Uterus (tissue), 4 donors: ENCODE measurements around the gene DIP2B. TPM values are rescaled to one million over a fixed set of nuclear protein-coding genes. Genes with fewer than 3 reads are reported as not detected.

ENCODE experiments used
- DNase-seq, 2 donors: peaks; one replicate each; pipeline ENCODE4 v3.0.0-alpha.2; 2019 to 2020
- H3K27ac ChIP-seq, 2 donors: fragments of 200-600 bp; sonication (generic); 1 replicate in 1 of 2; 2 replicates in 1 of 2; pipeline ENCODE4 v1.5.1; 2016 to 2018
- H3K27me3 ChIP-seq, 2 donors: fragments of 200-600 bp; sonication (generic); one replicate each; pipeline ENCODE4 v1.5.1; 2018 to 2019; ENCODE audit warnings: control low read depth in 1 of 2
- H3K36me3 ChIP-seq, 2 donors: fragments of 200-600 bp; sonication (generic); one replicate each; pipeline ENCODE4 v1.5.1; 2019; ENCODE audit warnings: control low read depth in 1 of 2
- H3K4me1 ChIP-seq, 2 donors: fragments of 200-600 bp; sonication (generic); one replicate each; pipeline ENCODE4 v1.5.1; 2018 to 2019; ENCODE audit warnings: control low read depth in 1 of 2
- H3K4me3 ChIP-seq, 2 donors: fragments of 200-600 bp; sonication (generic); 1 replicate in 1 of 2; 2 replicates in 1 of 2; pipeline ENCODE4 v1.5.1; 2018 to 2019; ENCODE audit warnings: mild to moderate bottlenecking in 1 of 2
- H3K9me3 ChIP-seq, 2 donors: fragments of 200-600 bp; sonication (generic); one replicate each; pipeline ENCODE4 v1.5.1; 2019; ENCODE audit warnings: control low read depth in 1 of 2
- POLR2A ChIP-seq, 2 donors: fragments of 450-650 bp; IDR thresholded peaks; one replicate each; pipeline ENCODE4 v1.6.1; 2016; ENCODE audit warnings: antibody characterized with exemption in 2 of 2, mild to moderate bottlenecking in 1 of 2, moderate library complexity in 1 of 2
- intact Hi-C: fragments of 100-400 bp; cut with DNase I; formaldehyde crosslinking; loops from one replicate; pipeline ENCODE4 v1.15.1; 2023; ENCODE audit warnings: low total_unique reads
- total RNA-seq, 4 donors: library from RNA; depleted of rRNA in 3 of 4; stranded (reverse); fragments of >200 nt in 3 of 4; gene quantifications; one replicate each; pipeline versions ENCODE4 v1.1.0 to v1.2.4, GENCODE V29; 2014 to 2023
- TF ChIP-seq, protein P1 (sequence below), 4 experiments: fragments of 200-600 bp in 2 of 4; fragments of 450-650 bp in 2 of 4; sonication (generic) in 2 of 4; IDR thresholded peaks; one replicate each; pipeline ENCODE4 v1.5.1; 2016 to 2019; ENCODE audit warnings: antibody characterized with exemption in 4 of 4, mild to moderate bottlenecking in 2 of 4, moderate library complexity in 1 of 4
- donor health status: DM: yes; HTN: yes; CAD: no.

DIP2B gene
- total RNA-seq, 4 donors from 2014 or later, result 5.6 to 47.0 (median 14.9) TPM

DNA sequence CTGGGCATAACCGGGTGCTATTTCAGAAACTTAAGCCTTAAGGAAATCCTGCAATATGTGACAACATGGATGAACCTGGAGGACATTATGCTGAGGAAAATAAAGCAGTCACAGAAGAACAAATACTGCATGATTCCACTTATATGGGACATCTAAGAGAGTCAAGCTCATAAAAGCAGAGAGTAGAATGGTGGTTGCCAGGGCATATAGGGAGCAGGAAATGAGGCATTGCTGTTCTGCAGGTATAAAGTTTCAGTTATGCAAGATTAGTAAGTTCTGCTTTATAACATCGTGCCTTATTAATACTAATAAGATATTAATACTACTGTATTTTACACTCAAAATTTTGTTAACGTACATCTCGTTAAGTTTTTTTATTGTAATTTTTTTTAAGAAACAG is 134.9 kb downstream of the DIP2B start:
- no peaks in the 10 kb centered on the region for H3K9me3 ChIP-seq
- no peak for DNase-seq
- no peak overlapping the region for H3K27ac ChIP-seq
- intact Hi-C loops, result no loop called here
- H3K36me3 ChIP-seq, result no peaks in the 10 kb centered on the region
- TF ChIP-seq POLR2A (IDR thresholded peaks at IDR 0.05), result no peak
- TF ChIP-seq, protein P1, sequence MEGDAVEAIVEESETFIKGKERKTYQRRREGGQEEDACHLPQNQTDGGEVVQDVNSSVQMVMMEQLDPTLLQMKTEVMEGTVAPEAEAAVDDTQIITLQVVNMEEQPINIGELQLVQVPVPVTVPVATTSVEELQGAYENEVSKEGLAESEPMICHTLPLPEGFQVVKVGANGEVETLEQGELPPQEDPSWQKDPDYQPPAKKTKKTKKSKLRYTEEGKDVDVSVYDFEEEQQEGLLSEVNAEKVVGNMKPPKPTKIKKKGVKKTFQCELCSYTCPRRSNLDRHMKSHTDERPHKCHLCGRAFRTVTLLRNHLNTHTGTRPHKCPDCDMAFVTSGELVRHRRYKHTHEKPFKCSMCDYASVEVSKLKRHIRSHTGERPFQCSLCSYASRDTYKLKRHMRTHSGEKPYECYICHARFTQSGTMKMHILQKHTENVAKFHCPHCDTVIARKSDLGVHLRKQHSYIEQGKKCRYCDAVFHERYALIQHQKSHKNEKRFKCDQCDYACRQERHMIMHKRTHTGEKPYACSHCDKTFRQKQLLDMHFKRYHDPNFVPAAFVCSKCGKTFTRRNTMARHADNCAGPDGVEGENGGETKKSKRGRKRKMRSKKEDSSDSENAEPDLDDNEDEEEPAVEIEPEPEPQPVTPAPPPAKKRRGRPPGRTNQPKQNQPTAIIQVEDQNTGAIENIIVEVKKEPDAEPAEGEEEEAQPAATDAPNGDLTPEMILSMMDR (IDR thresholded peaks at IDR 0.05), result no peak
- no peaks in the 10 kb centered on the region for H3K27me3 ChIP-seq
- H3K4me1 ChIP-seq, result no peaks in the 10 kb centered on the region
- no peak overlapping the region for H3K4me3 ChIP-seq

DNA sequence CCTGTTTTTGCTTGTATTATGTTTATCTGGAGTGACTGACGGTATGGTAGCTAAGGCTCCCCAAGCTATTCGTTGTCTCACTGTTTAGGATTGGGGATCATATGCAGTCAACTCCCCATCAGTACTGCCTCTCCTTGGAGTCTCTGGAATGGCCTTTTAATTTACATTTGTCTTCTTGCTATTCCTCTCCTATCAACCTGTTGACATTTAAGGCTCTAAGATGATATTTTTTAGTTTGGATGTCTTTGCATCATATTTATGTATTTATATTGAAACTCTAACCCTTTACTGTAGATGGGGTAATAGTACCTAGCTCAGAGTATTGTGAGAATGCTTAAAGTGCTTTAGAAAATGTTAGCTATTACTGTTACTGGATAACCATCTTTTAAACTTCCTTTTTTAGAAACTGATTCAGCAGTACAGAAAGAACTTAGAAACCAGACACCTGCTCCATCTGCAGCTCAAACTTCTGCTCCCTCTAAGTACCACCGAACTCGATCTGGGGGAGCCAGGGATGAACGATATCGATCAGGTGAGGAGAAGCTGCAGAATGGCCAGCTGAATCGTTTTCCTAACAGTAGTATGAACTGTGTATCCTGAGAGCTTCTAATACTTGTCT is 135.6 kb downstream of the DIP2B start:
- no peaks in the 10 kb centered on the region for H3K9me3 ChIP-seq
- no peaks in the 10 kb centered on the region for H3K36me3 ChIP-seq
- no peak overlapping the region for H3K27ac ChIP-seq
- no peak for TF ChIP-seq POLR2A (IDR thresholded peaks at IDR 0.05)
- TF ChIP-seq, protein P1 (IDR thresholded peaks at IDR 0.05), result no peak
- DNase-seq, result no peak
- no peak overlapping the region for H3K4me3 ChIP-seq
- no peaks in the 10 kb centered on the region for H3K27me3 ChIP-seq
- intact Hi-C loops, result no loop called here
- no peaks in the 10 kb centered on the region for H3K4me1 ChIP-seq

DNA sequence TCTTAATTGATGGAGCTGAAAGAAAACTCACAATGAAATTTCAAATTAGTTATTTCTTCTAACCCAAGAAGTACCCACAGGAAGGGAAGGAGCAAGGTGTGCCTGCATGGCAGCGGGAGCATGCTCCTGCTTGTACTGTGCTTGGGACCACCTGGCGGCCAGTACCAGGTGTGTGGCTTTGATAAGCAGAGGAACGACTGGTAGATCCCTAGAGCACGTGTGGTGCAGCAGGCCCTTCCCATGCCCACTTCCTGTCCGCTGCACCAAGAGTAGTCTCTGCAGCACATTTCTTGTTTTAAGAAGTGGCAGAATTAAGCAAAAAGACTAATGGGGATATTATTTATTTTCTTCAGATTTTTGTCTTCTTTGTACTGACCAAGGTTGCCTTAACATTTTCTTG is 136.8 kb downstream of the DIP2B start:
- intact Hi-C loops, result no loop called here
- no peaks in the 10 kb centered on the region for H3K36me3 ChIP-seq
- TF ChIP-seq POLR2A (IDR thresholded peaks at IDR 0.05), result no peak
- TF ChIP-seq, protein P1 (IDR thresholded peaks at IDR 0.05), result no peak
- H3K9me3 ChIP-seq, result no peaks in the 10 kb centered on the region
- DNase-seq, result no peak
- H3K4me1 ChIP-seq, result no peaks in the 10 kb centered on the region
- H3K27me3 ChIP-seq, result no peaks in the 10 kb centered on the region
- no peak overlapping the region for H3K27ac ChIP-seq
- H3K4me3 ChIP-seq, result no peak overlapping the region

DNA sequence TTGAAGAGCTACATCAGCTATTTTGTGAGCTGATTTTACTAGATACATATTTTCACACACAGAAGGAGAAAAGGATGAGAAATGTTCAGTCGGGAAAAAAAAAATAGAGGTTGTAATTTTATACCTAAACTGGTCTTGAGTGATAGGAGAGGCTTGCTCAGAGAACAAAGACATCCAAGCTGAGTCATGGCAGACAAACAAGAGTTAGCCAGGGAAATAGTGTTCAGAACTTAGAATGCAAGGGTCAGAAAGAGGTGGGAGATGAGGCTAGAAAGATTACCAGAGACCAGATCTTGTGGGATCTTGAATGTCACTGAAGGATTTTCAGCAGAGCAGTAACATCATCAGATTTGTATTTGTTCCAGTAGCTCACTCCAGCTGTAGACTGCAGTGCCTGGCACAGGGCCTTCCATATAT is 137.3 kb downstream of the DIP2B start:
- intact Hi-C loops, result no loop called here
- no peak overlapping the region for H3K27ac ChIP-seq
- TF ChIP-seq POLR2A (IDR thresholded peaks at IDR 0.05), result no peak
- TF ChIP-seq, protein P1 (IDR thresholded peaks at IDR 0.05), result no peak
- no peaks in the 10 kb centered on the region for H3K4me1 ChIP-seq
- no peaks in the 10 kb centered on the region for H3K27me3 ChIP-seq
- H3K9me3 ChIP-seq, result no peaks in the 10 kb centered on the region
- DNase-seq, result no peak
- H3K4me3 ChIP-seq, result no peak overlapping the region
- no peaks in the 10 kb centered on the region for H3K36me3 ChIP-seq

DNA sequence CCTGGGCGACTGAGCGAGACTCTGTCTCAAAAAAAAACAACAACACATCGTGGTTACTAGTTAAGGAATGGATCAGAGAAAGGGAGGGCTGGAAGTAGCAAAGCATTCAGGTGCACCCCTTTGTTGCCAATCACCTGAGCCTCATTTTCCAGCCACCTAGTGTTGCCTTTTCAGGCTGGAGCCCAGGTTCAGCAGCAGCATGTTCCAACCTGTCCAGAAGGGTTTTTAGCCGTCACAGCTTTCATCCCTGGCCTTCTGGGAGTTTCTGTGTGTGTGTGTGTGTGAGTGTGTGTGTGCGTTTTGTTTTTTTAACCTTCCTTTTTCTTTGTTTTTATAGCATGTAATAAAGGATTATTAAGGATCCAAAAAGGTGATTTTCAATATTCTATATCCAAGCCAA is 138.0 kb downstream of the DIP2B start:
- intact Hi-C loops, result no loop called here
- no peak overlapping the region for H3K27ac ChIP-seq

More for the DNA sequence above, 138.0 kb downstream of the DIP2B start:
- Histone ChIP-seq H3K27me3 (no peaks in the 10 kb centered on the region), H3K4me3 (no peak overlapping the region), H3K4me1 (no peaks in the 10 kb centered on the region), H3K36me3 (no peaks in the 10 kb centered on the region), H3K9me3 (no peaks in the 10 kb centered on the region)
- DNase-seq, result no peak
- no peak for TF ChIP-seq POLR2A (IDR thresholded peaks at IDR 0.05)
- TF ChIP-seq, protein P1 (IDR thresholded peaks at IDR 0.05), result no peak
